CD4-positive, alpha-beta T cell treated with Interleukin-10 for 1 hour (primary cell): ENCODE measurements around the gene RRP9.
A peak's percentile ranks its signal among the peaks of the same experiment; 100 is the strongest.
"Not testable (repeated sequence)": the region's sequence is repeated elsewhere in the genome, so short reads cannot be mapped to it uniquely, and the experiment has no call there.

Source experiments
- DNase-seq: peaks from one replicate; pipeline ENCODE4 v3.0.0-alpha.2; 2020

The RRP9 gene, protein sequence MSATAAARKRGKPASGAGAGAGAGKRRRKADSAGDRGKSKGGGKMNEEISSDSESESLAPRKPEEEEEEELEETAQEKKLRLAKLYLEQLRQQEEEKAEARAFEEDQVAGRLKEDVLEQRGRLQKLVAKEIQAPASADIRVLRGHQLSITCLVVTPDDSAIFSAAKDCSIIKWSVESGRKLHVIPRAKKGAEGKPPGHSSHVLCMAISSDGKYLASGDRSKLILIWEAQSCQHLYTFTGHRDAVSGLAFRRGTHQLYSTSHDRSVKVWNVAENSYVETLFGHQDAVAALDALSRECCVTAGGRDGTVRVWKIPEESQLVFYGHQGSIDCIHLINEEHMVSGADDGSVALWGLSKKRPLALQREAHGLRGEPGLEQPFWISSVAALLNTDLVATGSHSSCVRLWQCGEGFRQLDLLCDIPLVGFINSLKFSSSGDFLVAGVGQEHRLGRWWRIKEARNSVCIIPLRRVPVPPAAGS

GRCh38 chr3:51941798-51942602 lies at the start of gene RRP9, which contains the start of gene PARP3:
Gene RRP9, minus strand, starts transcription at chr3:51941904. Its CDS starts 37 bp downstream, at chr3:51941867.
Gene PARP3, plus strand, starts transcription at chr3:51942363. Its CDS starts 993 bp downstream, at chr3:51943356.
- DNase-seq, result peak; percentile 100

- DNase-seq, result not testable (repeated sequence)
These were observed 48.8 kb upstream of the RRP9 start for GRCh38 chr3:51990501-51990971.

- DNase-seq, result no peak
These were observed 46.8 kb upstream of the RRP9 start for GRCh38 chr3:51988286-51989146.

- no peak for DNase-seq
These were observed 45.9 kb upstream of the RRP9 start for GRCh38 chr3:51987568-51987967.

GRCh38 chr3:51986010-51986947 lies 44.6 kb upstream of the RRP9 start:
- no peak for DNase-seq

GRCh38 chr3:51985063-51985462 lies 43.4 kb upstream of the RRP9 start:
- no peak for DNase-seq

DNA sequence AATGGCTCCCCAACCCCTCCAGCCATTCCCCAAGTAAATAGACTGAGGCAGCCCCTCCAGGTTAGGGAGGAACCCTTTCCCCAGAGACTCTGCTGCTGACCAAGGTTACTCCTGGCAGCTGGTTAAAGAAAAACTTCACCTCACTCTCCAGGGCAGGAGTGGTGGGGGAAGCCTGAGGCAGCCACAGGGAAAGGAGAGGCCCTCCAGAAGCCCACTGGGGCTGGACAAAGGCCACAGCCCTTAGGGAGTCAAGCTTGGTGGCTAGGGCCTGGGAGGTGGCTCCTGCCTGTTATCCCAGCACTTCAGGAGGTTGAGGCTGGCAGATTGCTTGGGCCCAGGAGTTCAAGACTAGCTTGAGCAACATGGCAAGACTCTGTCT lies 42.6 kb upstream of the RRP9 start:
- DNase-seq, result no peak

GRCh38 chr3:51983578-51984268 lies 42.0 kb upstream of the RRP9 start:
- DNase-seq, result no peak

GRCh38 chr3:51982838-51983577 lies 41.3 kb upstream of the RRP9 start, which contains the start of gene ACY1:
Gene ACY1, plus strand, starts transcription at chr3:51983535. Its CDS starts 530 bp downstream, at chr3:51984065.
- peak; percentile 76 for DNase-seq

DNA sequence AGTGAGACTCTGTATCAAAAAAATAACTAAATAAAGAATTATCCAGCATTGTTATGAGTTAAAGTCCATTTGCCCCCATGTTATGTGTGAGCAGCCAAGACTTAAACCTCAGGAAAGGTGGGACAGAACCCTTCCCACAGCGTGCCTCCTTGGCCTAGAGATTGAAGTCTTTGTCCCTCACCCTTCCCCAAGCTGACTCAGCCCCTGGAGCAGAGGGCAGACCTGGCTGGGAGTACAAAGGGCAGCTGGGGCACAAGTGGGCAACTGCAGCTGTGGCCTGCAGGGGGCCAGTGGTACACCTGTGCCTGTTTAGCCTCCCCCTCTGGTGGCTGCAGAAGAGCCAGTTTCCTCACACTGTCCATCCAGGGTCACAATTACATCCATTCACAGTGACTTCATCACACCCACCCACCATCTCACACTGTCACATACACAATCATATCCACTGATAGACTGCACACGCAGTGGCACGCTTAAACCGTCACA lies 40.7 kb upstream of the RRP9 start:
- DNase-seq, result peak; percentile 22

- no peak for DNase-seq
These were observed 38.5 kb upstream of the RRP9 start for GRCh38 chr3:51980253-51980652.

DNA sequence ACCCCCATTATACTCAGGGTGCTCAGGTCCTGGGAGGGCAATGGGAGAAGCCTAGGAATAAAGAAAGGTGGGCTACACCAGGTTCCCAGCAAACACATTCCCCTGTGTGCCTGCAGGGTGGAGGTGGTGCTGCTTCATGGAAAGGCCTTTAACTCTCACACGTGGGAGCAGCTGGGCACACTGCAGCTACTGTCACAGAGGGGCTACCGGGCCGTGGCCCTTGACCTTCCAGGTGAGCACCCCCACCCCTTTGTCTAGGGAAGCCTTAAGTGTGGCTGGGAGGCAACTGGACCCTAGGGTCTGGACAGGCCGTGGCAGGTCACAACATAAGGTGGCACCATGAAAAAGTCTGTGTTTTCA lies 36.4 kb upstream of the RRP9 start:
- no peak for DNase-seq

GRCh38 chr3:51977446-51978142 lies 35.9 kb upstream of the RRP9 start:
- DNase-seq, result peak; percentile 53

- peak; percentile 42 for DNase-seq
These were observed 34.3 kb upstream of the RRP9 start for GRCh38 chr3:51975852-51976549.

DNA sequence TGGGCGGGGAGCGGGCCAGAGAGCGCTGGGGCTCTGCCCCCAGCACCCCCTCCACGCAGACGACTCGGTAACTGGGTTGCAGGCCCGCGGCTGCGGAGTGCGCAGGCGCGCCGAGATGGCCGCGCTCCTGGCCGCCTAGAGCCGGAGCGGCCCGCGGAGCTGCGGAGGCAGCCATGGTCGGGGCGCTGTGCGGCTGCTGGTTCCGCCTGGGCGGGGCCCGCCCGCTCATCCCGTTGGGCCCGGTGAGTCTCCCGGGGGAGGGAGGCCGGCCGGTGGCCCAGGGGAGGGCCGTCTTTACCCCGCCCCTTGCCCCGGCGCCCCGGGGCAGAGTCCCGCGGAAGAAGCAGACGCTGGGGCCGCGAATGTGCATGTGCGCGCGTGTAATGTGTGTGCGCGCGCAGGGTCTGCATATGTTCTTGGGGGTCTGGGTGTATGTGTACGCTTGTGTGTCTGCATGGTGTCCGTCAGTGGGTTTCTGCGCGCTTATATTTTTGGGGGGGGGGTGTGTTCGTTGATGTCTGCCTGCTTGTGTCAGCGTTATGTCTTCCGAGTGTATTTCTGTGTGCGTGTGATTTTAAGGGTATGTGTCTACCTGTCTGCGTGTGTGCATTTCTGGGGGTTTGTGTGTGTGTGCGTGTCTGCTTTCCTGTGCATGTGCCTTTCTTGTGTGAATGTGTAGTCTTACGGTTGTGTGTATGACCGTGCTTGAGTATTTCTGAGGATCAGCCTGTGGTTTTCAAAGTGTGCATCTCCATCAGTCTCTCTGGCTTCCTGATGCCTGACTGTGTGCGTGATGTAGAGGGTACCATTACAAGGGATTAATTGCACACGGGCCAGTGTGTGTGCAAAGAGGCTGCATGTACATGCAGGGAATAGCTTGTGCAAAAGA lies 33.5 kb upstream of the RRP9 start, which contains the start of gene ABHD14A:
Gene ABHD14A (plus strand): TSS at position 102 of the 889 bp plus-strand sequence. CDS start 72 bp downstream, at position 174.
- peak; percentile 84 for DNase-seq

DNA sequence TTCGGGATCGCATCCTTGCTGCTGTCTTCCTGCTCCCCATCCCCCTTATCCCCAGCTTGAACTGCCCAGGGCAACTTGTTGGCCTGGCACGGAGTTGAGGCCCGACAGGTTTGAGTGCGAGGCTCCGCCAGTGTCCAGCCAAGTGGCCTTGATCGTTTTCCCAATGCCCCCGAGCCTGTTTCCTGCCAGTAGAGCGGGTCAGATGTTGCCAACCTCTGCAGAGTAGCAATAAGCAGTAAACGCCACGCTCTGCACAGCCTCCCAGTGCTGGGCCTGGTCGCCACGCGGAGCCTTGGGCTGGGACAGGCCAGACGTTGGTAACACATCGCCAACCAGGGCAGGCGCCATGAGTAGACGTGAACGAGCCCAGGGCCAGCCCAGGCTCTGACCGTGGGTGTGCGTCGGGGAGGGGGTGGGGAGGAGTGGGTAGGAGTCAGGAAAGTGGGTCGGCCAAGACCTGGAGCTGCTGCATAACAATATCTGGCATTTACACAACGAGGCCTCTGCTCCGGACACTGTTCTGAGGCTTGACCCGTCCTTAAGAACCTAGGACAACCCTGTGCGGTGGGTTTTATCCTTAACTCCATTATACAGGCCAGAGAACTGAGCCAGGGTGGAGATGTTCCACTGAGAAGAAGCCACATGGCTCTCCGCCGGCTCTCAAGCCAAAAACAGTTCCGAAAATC lies 32.7 kb upstream of the RRP9 start:
- peak; percentile 19 for DNase-seq

DNA sequence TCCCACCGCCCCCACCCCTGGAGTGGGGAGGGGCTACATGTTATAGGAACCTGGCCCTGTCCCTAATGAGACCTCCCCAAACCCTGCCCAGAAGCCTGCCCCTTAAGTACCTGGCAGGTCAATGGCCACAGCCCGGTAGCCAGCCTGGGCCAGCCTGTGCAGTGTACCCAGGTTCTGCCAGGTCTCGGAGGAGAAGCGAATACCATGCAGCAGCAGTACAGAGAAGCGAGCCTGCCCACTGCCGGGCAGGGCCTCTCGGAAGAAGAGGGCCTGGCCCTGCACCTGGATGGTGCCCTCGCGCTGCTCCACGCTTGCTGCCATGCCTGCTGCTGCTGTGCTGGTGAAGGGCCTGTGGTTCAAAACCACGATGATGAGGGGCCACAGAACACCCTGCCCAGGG lies 29.6 kb upstream of the RRP9 start:
- DNase-seq, result no peak
